Activated CD4-positive, CD25-positive, alpha-beta regulatory T cell treated with anti-CD3 and anti-CD28 coated beads, Interleukin-2, amount 50 U/mL, for 16 hours (primary cell): ENCODE data around the gene ACSF3.

ENCODE experiments used
- DNase-seq: peaks from one replicate; pipeline ENCODE4 v3.0.0-alpha.2; 2020; ENCODE audit warnings: low read depth, low spot score

Gene ACSF3

DNA sequence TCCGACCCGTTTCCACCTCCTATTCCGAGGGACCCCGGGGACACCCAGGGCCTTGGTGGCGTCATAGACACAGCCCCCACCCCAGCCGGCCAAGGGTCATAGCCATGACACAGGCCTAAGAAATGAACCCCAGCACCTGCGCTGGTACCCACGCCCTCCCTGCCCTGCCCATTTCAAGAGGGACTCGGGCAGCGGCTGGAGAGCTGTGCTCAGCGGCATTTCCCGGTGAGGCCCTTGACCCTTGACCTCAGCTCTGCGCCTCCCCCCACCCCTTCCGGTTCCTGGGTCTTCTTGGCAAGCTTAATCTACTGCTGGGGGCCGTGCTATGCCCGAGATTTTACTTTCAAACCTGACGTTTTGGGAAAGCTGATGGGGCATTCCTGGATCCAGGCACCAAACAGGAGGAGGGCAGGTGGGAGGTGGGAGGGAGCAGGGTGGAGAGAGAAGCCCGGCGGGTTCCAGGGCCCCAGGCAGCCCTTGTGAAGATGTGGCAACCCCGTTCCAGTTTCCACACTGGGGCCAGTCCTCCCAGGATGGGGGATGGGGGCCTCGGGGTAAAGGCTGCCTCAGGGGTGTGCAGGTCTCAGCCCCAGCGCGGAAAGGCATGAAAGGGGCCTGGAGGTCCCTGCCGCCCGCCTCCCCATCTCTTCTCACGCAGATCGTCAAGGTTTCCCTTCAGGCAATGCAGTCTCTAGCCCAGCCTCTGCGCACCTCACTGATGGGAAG is 106.6 kb downstream of the ACSF3 start, which contains the start of gene SLC22A31:
TSS of gene SLC22A31 (minus strand) at position 414 of the 726 bp plus-strand sequence. CDS start at position 378, 36 bp downstream.
- DNase-seq = no peak

- DNase-seq = no peak
These were observed 107.3 kb downstream of the ACSF3 start for GRCh38 chr16:89200850-89201411.

- peak; percentile 56 for DNase-seq
These were observed 108.1 kb downstream of the ACSF3 start for GRCh38 chr16:89201439-89202377.

DNA sequence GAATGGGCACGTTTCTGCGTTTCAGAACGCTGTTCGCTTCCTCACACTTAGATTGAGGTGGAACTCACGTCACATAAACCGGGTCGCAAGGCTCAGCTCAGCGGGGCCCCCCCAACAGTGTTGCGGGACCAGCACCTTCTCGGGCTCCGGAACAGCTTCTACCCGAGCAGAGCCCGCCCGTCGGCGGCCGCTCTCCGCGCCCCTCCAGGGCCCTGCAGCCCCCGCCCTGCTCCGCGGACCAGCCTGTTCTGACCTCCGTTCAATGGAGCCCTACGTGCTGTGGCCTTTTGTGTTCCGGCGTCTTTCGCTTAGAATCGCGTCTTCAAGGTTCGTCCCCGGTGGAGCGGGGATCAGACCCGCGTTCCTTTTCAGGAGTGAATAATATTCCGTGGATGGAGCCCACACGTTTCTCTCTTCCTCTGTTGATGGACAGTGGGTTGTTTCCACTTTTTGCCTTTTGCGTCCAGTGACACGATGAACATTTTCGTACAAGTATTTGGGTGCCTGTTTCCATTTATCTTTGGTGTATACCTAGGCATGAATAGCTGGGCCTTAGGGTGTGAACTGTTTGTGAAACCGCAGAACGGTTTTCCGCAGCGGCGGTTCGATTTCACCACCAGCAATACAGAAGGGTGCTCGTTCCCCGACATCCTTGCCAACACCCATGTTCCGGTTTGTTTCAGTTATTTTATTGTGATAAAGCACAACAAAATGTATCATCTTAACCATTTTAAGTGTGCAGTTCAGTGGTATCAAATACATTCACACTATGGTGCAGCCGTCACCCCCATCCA is 109.0 kb downstream of the ACSF3 start:
- DNase-seq = no peak
